ENCODE data around the gene FAM168B. TPM values are rescaled to one million over a fixed set of nuclear protein-coding genes. Genes with fewer than 3 reads are reported as not detected.

FAM168B gene
- total and polyA plus RNA-seq, 3 donors from 2014 or later = 76.3 to 165 (median 120) TPM

DNA sequence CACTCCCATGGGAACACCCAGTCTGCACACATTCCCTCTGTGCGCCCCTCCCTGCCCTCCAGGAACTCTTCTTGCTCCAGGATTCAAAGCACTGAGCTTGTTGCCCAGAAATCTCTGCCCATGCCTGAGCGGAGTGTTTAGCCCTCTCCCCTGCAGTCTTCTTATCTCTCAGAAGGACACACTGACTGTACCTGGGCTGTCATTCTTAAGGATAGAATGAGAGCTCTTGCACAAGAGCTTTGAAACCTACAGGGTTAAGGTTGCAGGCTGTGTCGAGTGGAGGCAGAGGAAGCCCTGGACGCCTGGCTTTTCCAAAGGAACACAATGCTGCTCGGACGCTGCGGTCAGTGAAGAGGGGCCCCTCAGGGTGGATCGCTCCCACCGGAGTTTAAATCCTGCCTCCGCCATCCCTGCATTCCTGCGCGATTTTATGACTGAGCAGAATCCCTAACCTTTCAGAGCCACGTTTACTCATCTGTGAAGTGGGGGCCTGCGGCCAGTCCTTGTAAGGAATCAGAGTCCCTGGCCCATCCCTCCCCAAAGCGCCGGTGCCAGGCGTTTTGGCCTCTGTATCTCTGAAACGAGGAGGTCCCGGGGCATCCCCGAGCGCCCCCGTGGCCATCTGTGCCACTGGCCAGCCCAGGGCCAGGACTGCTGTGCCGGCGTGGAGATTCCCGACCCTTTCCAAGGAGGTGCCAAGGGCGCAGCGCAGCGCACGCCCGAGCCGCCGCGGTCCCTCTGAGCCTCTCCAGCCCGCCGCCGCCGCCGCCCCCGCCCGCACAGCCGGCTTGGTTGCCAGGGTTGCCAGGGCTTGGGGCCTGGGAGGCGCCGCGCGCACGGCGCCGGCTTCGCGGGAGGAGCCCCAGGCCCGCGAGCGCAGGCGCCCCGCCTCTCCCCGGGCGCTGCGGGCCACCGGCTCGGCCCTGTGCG lies 58.9 kb downstream of the FAM168B start:
- Histone ChIP-seq H3K9me3 (no peaks in the 10 kb centered on the region), H3K36me3 (ENCODE audit: low read depth, missing control alignments) (no peaks in the 10 kb centered on the region), H3K27ac (no peak overlapping the region), H3K4me1 (peaks cover 18% of the 10 kb centered on the region), H3K27me3 (no peaks in the 10 kb centered on the region), H3K4me3 (peak overlapping the region; percentile 51 to 55)
- DNase-seq = peak; percentile 57
- intact Hi-C loops (cut with DNase I; ENCODE audit: low total_unique reads) = no loop called here
- WGBS, 2 donors = 3 to 4% methylated on average over 16 to 28 of the region's 61 CpGs
- TF ChIP-seq POLR2A (IDR thresholded peaks at IDR 0.05) = no peak
- TF ChIP-seq, protein P1, sequence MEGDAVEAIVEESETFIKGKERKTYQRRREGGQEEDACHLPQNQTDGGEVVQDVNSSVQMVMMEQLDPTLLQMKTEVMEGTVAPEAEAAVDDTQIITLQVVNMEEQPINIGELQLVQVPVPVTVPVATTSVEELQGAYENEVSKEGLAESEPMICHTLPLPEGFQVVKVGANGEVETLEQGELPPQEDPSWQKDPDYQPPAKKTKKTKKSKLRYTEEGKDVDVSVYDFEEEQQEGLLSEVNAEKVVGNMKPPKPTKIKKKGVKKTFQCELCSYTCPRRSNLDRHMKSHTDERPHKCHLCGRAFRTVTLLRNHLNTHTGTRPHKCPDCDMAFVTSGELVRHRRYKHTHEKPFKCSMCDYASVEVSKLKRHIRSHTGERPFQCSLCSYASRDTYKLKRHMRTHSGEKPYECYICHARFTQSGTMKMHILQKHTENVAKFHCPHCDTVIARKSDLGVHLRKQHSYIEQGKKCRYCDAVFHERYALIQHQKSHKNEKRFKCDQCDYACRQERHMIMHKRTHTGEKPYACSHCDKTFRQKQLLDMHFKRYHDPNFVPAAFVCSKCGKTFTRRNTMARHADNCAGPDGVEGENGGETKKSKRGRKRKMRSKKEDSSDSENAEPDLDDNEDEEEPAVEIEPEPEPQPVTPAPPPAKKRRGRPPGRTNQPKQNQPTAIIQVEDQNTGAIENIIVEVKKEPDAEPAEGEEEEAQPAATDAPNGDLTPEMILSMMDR (IDR thresholded peaks at IDR 0.05) = no peak

- intact Hi-C loops (cut with DNase I; ENCODE audit: low total_unique reads) = no loop called here
- Histone ChIP-seq H3K9me3 (no peaks in the 10 kb centered on the region), H3K4me1 (peaks cover 18% of the 10 kb centered on the region), H3K4me3 (no peak overlapping the region), H3K27me3 (no peaks in the 10 kb centered on the region), H3K36me3 (ENCODE audit: low read depth, missing control alignments) (no peaks in the 10 kb centered on the region), H3K27ac (no peak overlapping the region)
- WGBS, 2 donors = 85 to 86% methylated on average over 1 of the region's 1 CpG
- DNase-seq = no peak
- TF ChIP-seq, protein P1 (IDR thresholded peaks at IDR 0.05) = no peak
- no peak for TF ChIP-seq POLR2A (IDR thresholded peaks at IDR 0.05)
These were observed 59.5 kb downstream of the FAM168B start for GRCh38 chr2:131033786-131034121.

- TF ChIP-seq, protein P1 (IDR thresholded peaks at IDR 0.05) = no peak
- no peak for TF ChIP-seq POLR2A (IDR thresholded peaks at IDR 0.05)
- no peak for DNase-seq
- no peaks in the 10 kb centered on the region for H3K27me3 ChIP-seq
- intact Hi-C loops (cut with DNase I; ENCODE audit: low total_unique reads) = no loop called here
- no peaks in the 10 kb centered on the region for H3K36me3 ChIP-seq (ENCODE audit: low read depth, missing control alignments)
- no peaks in the 10 kb centered on the region for H3K9me3 ChIP-seq
- no peak overlapping the region for H3K4me3 ChIP-seq
- peaks cover 18% of the 10 kb centered on the region for H3K4me1 ChIP-seq
- 84 to 87% methylated on average over 2 to 4 of the region's 4 CpGs for WGBS, 2 donors
- H3K27ac ChIP-seq = no peak overlapping the region
These were observed 60.8 kb downstream of the FAM168B start for GRCh38 chr2:131032393-131032836.

DNA sequence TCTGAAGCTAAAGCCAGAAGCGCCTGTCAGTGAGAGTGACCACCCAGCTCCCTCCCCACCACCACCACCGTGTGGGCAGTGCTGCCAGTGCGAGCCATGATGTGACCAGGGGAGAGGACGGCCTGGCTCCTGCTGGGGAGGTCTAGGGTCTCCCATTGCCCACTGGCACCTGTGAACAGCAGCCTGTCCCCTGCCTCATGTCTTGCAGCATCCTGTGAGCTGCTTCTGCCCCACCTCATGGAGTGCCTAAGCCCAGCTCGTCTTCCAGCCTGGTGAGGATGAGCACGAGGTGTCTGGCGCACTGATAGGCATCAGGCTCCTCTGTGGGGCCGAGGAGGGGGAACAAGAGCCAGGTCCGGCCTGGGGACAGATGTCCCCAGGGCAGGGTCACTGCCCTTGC lies 61.4 kb downstream of the FAM168B start:
- intact Hi-C loops (cut with DNase I; ENCODE audit: low total_unique reads) = no loop called here
- no peaks in the 10 kb centered on the region for H3K36me3 ChIP-seq (ENCODE audit: low read depth, missing control alignments)
- no peak overlapping the region for H3K27ac ChIP-seq
- no peak for DNase-seq
- no peak overlapping the region for H3K4me3 ChIP-seq
- no peaks in the 10 kb centered on the region for H3K27me3 ChIP-seq
- H3K4me1 ChIP-seq = peaks cover 18% of the 10 kb centered on the region
- no peaks in the 10 kb centered on the region for H3K9me3 ChIP-seq
- no peak for TF ChIP-seq POLR2A (IDR thresholded peaks at IDR 0.05)
- TF ChIP-seq, protein P1 (IDR thresholded peaks at IDR 0.05) = no peak
- WGBS, 2 donors = 67 to 75% methylated on average over 1 to 9 of the region's 9 CpGs

Data from testis (tissue), 3 donors.